GM23338 (cell line): Measurements from ENCODE around the gene TENM4. TPM values are rescaled to one million over a fixed set of nuclear protein-coding genes. Genes with fewer than 3 reads are reported as not detected.

Experiments
- ATAC-seq: fragments of 200-7000 bp; cut with Tn5 transposase; 3 replicates; pipeline ENCODE4 v1.9.1; 2020
- DNase-seq: peaks from one replicate; pipeline ENCODE4 v3.0.0-alpha.2; 2015; ENCODE audit warnings: low spot score
- H2AFZ ChIP-seq: fragments of 200-600 bp; sonication (generic); 2 replicates; pipeline ENCODE4 v1.8.0; 2016; ENCODE audit warnings: antibody characterized with exemption, mild to moderate bottlenecking, moderate library complexity
- H3F3A ChIP-seq: fragments of 200-600 bp; sonication (generic); replicated peaks from 2 replicates; pipeline ENCODE4 v1.8.0; 2017; ENCODE audit warnings: antibody characterized with exemption, mixed run types, low read depth
- H3K27ac ChIP-seq: fragments of 200-600 bp; sonication (generic); 2 replicates; pipeline ENCODE4 v1.6.1; 2016; ENCODE audit warnings: low read depth
- H3K27me3 ChIP-seq: fragments of 200-600 bp; sonication (generic); 2 replicates; pipeline ENCODE4 v1.8.0; 2016; ENCODE audit warnings: mild to moderate bottlenecking, mixed run types, moderate library complexity; ENCODE audit not compliant: insufficient read depth
- H3K36me3 ChIP-seq: fragments of 200-600 bp; sonication (generic); 2 replicates; pipeline ENCODE4 v1.8.0; 2016; ENCODE audit warnings: mild to moderate bottlenecking; ENCODE audit not compliant: insufficient read depth
- H3K4me1 ChIP-seq: fragments of 200-600 bp; sonication (generic); 2 replicates; pipeline ENCODE4 v1.8.0; 2016; ENCODE audit warnings: mild to moderate bottlenecking, moderate library complexity; ENCODE audit not compliant: insufficient read depth
- H3K4me2 ChIP-seq: fragments of 200-600 bp; sonication (generic); 2 replicates; pipeline ENCODE4 v1.7.1; 2017; ENCODE audit warnings: mixed run types
- H3K4me3 ChIP-seq: fragments of 200-600 bp; sonication (generic); 2 replicates; pipeline ENCODE4 v1.6.1; 2016; ENCODE audit warnings: mixed run types
- H3K79me2 ChIP-seq: fragments of 200-600 bp; sonication (generic); replicated peaks from 2 replicates; pipeline ENCODE4 v1.8.0; 2017; ENCODE audit warnings: mild to moderate bottlenecking; ENCODE audit not compliant: insufficient read depth
- H3K9me2 ChIP-seq: fragments of 200-600 bp; sonication (generic); 2 replicates; pipeline ENCODE4 v1.8.0; 2017; ENCODE audit not compliant: insufficient read depth
- H4K20me1 ChIP-seq: fragments of 200-600 bp; sonication (generic); replicated peaks from 2 replicates; pipeline ENCODE4 v1.8.0; 2017; ENCODE audit warnings: mild to moderate bottlenecking; ENCODE audit not compliant: insufficient read depth
- H3K27ac Mint-ChIP-seq: 2 replicates; pipeline ENCODE4 v1.8.0; 2020; ENCODE audit warnings: inconsistent platforms, mild to moderate bottlenecking, moderate library complexity, mixed read lengths
- H3K27me3 Mint-ChIP-seq: 3 replicates; pipeline ENCODE4 v1.8.0; 2022; ENCODE audit warnings: low read depth, mild to moderate bottlenecking, moderate library complexity, mixed read lengths, inconsistent platforms; ENCODE audit not compliant: insufficient read depth, poor library complexity
- H3K36me3 Mint-ChIP-seq: 3 replicates; pipeline ENCODE4 v1.8.0; 2021; ENCODE audit warnings: low read depth, mild to moderate bottlenecking, inconsistent platforms, moderate library complexity, mixed read lengths
- H3K4me1 Mint-ChIP-seq: 3 replicates; pipeline ENCODE4 v1.8.0; 2020; ENCODE audit warnings: mild to moderate bottlenecking, inconsistent platforms, mixed read lengths
- H3K4me3 Mint-ChIP-seq: 3 replicates; pipeline ENCODE4 v1.8.0; 2021; ENCODE audit warnings: moderate library complexity, mild to moderate bottlenecking, inconsistent platforms, mixed read lengths
- H3K9me3 Mint-ChIP-seq: 3 replicates; pipeline ENCODE4 v1.8.0; 2020; ENCODE audit warnings: moderate library complexity, mild to moderate bottlenecking, inconsistent platforms, mixed read lengths
- CREB1 ChIP-seq: fragments of 250-450 bp; sonication (Bioruptor Pico); IDR thresholded peaks from 2 replicates; pipeline ENCODE4 v1.5.0; 2020; ENCODE audit warnings: low read depth, mild to moderate bottlenecking, moderate library complexity
- CTCF ChIP-seq, 2 experiments: fragments of 200-600 bp in 1 of 2; sonication (generic) in 1 of 2; conservative IDR thresholded peaks; 2 replicates each; pipeline versions ENCODE4 v1.5.1 to v1.6.1; 2016 to 2017; ENCODE audit warnings: antibody characterized with exemption in 2 of 2, low read depth in 2 of 2, mild to moderate bottlenecking in 2 of 2, moderate library complexity in 1 of 2
- ETS1 ChIP-seq: IDR thresholded peaks from 2 replicates; pipeline ENCODE4 v1.6.1; 2016; ENCODE audit warnings: antibody characterized with exemption
- EZH2 ChIP-seq: fragments of 200-600 bp; sonication (generic); IDR thresholded peaks from one replicate; pipeline ENCODE4 v1.8.0; 2017; ENCODE audit warnings: antibody characterized with exemption, mild to moderate bottlenecking, low read depth; ENCODE audit not compliant: unreplicated experiment
- EZH2phosphoT487 ChIP-seq: fragments of 200-600 bp; sonication (generic); IDR thresholded peaks from one replicate; pipeline ENCODE4 v1.8.1; 2018; ENCODE audit warnings: antibody characterized with exemption; ENCODE audit not compliant: unreplicated experiment
- JUNB ChIP-seq: IDR thresholded peaks from one replicate; pipeline ENCODE4 v1.6.1; 2016; ENCODE audit warnings: antibody characterized with exemption; ENCODE audit not compliant: unreplicated experiment
- NANOG ChIP-seq: IDR thresholded peaks from 2 replicates; pipeline ENCODE4 v1.6.1; 2016; ENCODE audit warnings: antibody characterized with exemption, borderline replicate concordance
- POLR2AphosphoS5 ChIP-seq: IDR thresholded peaks from 2 replicates; pipeline ENCODE4 v1.6.1; 2016; ENCODE audit warnings: antibody characterized with exemption, low read depth
- REST ChIP-seq: IDR thresholded peaks from one replicate; pipeline ENCODE4 v1.6.1; 2018; ENCODE audit warnings: antibody characterized with exemption; ENCODE audit not compliant: unreplicated experiment
- STAT1 ChIP-seq: IDR thresholded peaks from one replicate; pipeline ENCODE4 v1.6.1; 2016; ENCODE audit warnings: antibody characterized with exemption; ENCODE audit not compliant: unreplicated experiment
- ZNF114 ChIP-seq: fragments of 250-450 bp; sonication (Bioruptor Pico); IDR thresholded peaks from 2 replicates; pipeline ENCODE4 v1.5.0; 2020; ENCODE audit warnings: mild to moderate bottlenecking, moderate library complexity
- polyA plus RNA-seq: library from polyadenylated mRNA; unstranded; fragments of >200 nt; fragmentation: Nextera tagmentation; extraction: Ambion mirVana; gene quantifications from 2 replicates; pipeline ENCODE4 v1.2.1, GENCODE V29; 2016
- total RNA-seq: library from RNA; depleted of rRNA; stranded (reverse); fragments of >200 nt; shearing (Covaris generic); gene quantifications from 2 replicates; pipeline ENCODE4 v1.2.3, GENCODE V29; 2014

The TENM4 gene
- total and polyA plus RNA-seq, 2 experiments from 2014 or later, result 7.3 TPM

- no peak for TF ChIP-seq ETS1
Observed at GRCh38 chr11:79160791-79161403, 279.9 kb downstream of the TENM4 start (continued).

- Mint-ChIP-seq H3K27me3 (peaks cover 3% of the 10 kb centered on the region), H3K9me3 (no peaks in the 10 kb centered on the region; the same call in 2 of the 3 replicates), H3K36me3 (no peaks in the 10 kb centered on the region), H3K4me3 (no peak overlapping the region), H3K4me1 (peaks cover 3% of the 10 kb centered on the region; the same call in 2 of the 3 replicates), H3K27ac (no peak overlapping the region)
- peak; percentile 19 to 41; a peak in 3 of 4 replicates for TF ChIP-seq CTCF (conservative IDR thresholded peaks at IDR 0.05; ENCODE audit: low read depth in 2 of 2)
- no peak for TF ChIP-seq EZH2phosphoT487
- no peak for TF ChIP-seq POLR2AphosphoS5
- no peak for TF ChIP-seq EZH2
- TF ChIP-seq JUNB, result no peak
- no peak for TF ChIP-seq ZNF114 (CRISPR knock-in tag)
- no peak for TF ChIP-seq NANOG
- Histone ChIP-seq H3K36me3 (no peaks in the 10 kb centered on the region), H3K4me2 (no peak overlapping the region), H3F3A (no peaks in the 10 kb centered on the region), H3K27me3 (no peaks in the 10 kb centered on the region), H3K9me2 (peaks cover 2% of the 10 kb centered on the region; the same call in 1 of the 2 replicates), H3K4me1 (no peaks in the 10 kb centered on the region), H4K20me1 (no peaks in the 10 kb centered on the region), H3K79me2 (no peaks in the 10 kb centered on the region), H3K27ac (no peak overlapping the region), H2AFZ (no peak overlapping the region), H3K4me3 (no peak overlapping the region)
- DNase-seq (no peak), ATAC-seq (no peak)
Observed at GRCh38 chr11:79159657-79160450, 281.0 kb downstream of the TENM4 start.

- Histone ChIP-seq H3K9me2 (peaks cover 11% of the 10 kb centered on the region), H3K36me3 (no peaks in the 10 kb centered on the region), H4K20me1 (no peaks in the 10 kb centered on the region), H3K79me2 (no peaks in the 10 kb centered on the region), H3K27ac (no peak overlapping the region), H2AFZ (no peak overlapping the region), H3F3A (no peaks in the 10 kb centered on the region), H3K4me1 (no peaks in the 10 kb centered on the region), H3K4me2 (no peak overlapping the region), H3K27me3 (no peaks in the 10 kb centered on the region), H3K4me3 (no peak overlapping the region)
- H3K4me1 Mint-ChIP-seq, result peaks cover 3% of the 10 kb centered on the region; the same call in 2 of the 3 replicates
- DNase-seq (no peak), ATAC-seq (no peak)
- no peaks in the 10 kb centered on the region for H3K36me3 Mint-ChIP-seq
- no peaks in the 10 kb centered on the region; the same call in 2 of the 3 replicates for H3K9me3 Mint-ChIP-seq
- no peak overlapping the region for H3K27ac Mint-ChIP-seq
- H3K4me3 Mint-ChIP-seq, result no peak overlapping the region
- H3K27me3 Mint-ChIP-seq, result peaks cover 5% of the 10 kb centered on the region
- TF ChIP-seq ZNF114 (CRISPR knock-in tag) (no peak), STAT1 (no peak), REST (no peak), JUNB (no peak), POLR2AphosphoS5 (no peak), EZH2phosphoT487 (no peak), CTCF (conservative IDR thresholded peaks at IDR 0.05; ENCODE audit: low read depth in 2 of 2) (no peak), CREB1 (CRISPR knock-in tag) (no peak), EZH2 (no peak)
Observed at GRCh38 chr11:79157738-79158137, 283.1 kb downstream of the TENM4 start.
